Right renal cortex interstitium (tissue), 3 donors: ENCODE data around the gene DPP4. TPM values are rescaled to one million over a fixed set of nuclear protein-coding genes. Genes with fewer than 3 reads are reported as not detected.

Experiments used
- DNase-seq, 3 donors: peaks; one replicate each; pipeline ENCODE4 v3.0.0-alpha.2; 2013; ENCODE audit warnings: low read depth in 3 of 3, low spot score in 2 of 3
- polyA plus RNA-seq, 3 donors: library from polyadenylated mRNA; unstranded; fragments of 120-200 nt; gene quantifications; one replicate each; pipeline ENCODE4 v1.2.1, GENCODE V29; 2013; ENCODE audit not compliant: insufficient read length in 3 of 3

Gene DPP4
- polyA plus RNA-seq: 100 to 1,000 TPM; 139 to 156 (median 151) TPM

DNA sequence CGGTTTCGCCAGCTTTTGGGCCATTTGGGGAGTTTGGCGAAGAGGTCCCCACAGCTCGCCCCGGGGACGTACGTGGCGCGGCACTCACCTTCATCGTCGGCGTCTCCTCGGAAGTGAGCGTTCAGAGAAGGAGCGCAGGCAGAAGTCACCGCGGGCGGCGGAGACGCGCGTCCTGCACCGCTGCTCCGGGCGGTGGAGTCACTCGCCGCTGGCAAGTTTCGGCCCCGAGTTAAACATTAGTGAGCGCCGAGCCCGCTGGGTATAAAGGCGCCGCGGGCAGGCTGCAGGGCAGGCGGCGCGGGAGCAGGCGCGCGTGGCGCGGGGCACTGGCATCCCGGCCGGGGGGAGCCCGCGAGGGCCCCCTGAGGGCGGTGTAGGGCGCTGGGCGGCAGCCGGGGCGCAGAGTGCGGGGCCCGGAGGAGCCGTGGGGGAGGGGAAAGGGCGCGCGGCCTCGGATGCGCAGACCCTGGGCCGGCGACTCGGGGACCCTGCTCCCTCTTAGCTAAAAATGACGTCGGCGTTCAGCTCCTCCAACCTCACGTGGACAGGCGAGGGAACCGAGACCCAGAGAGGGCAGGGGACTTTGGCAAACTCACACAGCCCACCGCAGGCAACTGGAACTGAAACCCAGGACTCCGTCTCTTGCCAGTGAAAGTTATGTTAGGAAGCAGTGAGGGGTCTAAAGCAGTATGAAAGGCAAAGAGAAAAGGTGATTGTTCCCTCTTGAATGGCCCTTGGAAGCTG lies at the start of gene DPP4:
DPP4 (minus strand) TSS at position 328 of the 744 bp plus-strand sequence; CDS start at position 94, 234 bp downstream.
- no peak for DNase-seq

DNA sequence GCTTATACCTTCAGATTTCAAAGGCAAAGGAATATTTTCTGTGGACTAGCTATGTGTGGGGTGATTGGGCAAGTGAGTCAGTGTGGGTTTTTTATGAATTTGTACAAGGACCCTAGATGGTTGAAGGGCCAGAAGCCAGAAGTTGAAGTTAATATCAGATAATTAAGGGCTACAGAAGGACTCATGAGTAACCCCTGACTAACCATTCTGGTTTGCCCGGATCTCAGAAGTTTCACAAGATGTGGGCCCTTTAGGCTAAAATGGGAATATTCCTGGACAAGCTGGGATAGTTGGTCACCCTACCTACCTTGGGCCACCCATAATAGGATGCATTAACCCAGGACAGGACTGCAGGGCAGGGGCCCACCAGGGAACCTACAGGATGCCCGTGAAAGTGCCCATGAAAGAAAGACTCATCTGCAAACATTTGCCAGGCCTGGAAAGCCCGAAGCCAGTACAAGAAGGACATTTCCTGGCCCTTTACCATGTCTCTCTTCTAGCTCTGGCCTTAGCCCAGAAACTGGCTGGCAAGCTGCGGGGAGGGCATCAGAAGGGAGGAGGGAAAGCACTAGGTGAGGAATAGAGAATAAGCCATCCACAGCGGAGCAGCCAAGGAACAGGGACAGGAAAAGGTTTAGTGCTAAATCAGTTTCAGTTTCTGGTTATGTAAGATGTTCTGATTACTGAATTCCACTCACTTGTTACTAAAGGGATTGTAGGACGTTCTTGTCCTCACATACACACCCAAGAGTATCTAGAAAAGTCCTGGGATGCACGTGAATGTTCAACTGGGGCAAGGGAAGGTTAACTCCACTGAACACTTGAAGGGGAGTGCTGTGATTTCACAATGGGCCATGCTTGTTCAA lies 44.4 kb upstream of the DPP4 start:
- no peak for DNase-seq

DNA sequence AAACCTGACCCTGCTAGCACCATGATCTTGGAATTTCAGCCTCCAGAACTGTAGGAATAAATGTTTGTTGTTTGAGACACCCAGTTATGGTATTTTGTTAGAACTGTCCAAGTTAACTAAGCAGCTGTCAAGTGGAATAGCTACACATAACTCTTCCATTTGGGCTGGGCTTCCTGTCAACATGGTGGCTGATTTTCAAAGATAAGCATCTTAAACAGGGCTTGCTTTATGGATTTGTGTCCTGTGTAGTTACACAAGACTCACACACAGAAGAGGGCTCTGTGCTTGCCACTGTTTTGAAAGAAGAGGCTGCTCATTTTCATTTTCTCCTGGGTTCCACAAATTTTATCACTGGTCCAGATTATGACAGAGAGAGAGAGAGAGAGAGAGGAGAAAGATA lies 42.3 kb upstream of the DPP4 start:
- DNase-seq: no peak

DNA sequence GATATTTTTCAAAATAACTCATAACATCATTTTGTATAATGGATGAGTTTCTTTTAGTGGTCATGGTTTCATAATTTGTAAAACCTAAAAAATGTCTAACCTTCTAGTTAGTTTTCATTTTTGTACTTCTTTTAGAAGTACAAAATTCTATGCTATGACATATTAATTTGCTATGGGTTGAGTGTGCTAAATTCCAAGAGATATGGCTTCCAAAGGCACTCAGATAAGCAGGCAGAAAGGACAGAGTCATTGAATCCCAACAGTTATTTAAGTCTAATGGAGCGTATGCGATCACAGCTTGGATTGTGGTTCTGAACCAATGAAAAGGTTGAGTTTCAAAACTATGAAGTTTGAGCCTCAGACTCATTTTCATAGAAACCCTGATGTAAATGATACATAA lies 41.1 kb upstream of the DPP4 start:
- DNase-seq: no peak

DNA sequence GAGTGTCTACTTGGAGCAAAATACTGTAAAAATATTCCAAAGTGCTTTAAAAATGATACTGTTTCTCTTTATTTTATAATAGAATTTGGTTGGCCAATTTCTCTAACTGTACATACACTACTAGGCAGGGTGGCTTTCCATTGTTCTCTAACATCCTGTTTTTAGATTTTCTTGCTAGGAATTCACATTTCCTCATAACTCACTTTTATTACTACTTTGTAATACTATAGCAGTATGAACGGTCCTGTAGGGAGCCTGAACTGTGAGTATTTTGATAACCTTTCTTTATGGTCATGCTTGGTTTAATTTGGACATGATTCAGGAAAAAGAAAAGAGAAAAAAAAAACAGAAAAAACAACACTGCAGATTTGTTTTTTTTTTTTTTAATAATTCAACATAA lies 40.3 kb upstream of the DPP4 start:
- DNase-seq: no peak

DNA sequence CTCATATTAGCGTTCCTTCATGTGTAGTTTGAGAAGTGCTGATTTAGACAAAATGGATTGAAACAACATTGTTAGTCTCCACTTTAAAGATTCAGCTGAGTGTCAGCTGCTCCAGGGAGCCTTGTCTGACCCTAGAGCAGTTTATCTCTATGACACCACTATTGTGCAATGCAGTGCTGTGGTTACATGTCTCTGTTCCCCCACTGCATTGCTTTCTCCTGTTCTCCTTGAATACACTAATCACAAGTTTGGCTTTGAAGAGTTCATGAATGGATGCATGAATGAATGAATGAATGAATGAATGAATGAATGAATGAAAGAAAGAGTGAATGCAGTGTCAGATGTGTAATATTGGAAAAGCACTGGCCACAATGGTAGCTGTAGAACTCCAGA lies 39.8 kb upstream of the DPP4 start:
- DNase-seq: no peak

DNA sequence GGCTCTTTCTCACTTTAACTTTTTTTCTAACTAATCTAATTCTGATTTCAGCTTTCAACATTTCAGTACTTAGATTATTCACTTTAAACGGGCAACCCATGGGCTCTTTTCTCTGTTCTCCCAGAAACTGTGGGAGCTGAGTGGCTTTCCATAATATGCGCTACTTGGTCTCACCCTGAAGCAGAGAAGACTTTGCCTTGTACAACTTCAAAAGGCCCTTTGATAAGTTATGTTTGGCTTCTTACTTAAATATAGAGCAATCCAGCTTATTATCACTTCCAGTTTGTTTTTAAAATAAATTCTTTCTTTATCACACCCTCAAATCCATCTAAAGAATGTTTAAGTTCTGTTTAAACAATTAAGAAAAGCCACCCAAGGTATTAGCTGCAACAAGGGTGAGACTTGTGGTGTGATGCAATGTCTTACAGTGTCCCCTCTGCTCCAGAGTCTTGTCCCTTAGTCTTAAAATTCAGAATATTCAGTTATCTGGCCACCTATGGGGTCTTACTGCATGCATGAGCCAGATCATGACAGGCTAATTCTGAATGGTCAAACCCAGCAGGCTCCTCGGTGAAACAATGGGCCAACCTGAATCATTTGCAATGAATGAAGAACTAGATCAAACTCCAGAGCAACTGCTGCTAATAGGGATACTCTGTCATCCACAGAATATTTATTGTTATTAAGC lies 39.2 kb upstream of the DPP4 start:
- DNase-seq: no peak

DNA sequence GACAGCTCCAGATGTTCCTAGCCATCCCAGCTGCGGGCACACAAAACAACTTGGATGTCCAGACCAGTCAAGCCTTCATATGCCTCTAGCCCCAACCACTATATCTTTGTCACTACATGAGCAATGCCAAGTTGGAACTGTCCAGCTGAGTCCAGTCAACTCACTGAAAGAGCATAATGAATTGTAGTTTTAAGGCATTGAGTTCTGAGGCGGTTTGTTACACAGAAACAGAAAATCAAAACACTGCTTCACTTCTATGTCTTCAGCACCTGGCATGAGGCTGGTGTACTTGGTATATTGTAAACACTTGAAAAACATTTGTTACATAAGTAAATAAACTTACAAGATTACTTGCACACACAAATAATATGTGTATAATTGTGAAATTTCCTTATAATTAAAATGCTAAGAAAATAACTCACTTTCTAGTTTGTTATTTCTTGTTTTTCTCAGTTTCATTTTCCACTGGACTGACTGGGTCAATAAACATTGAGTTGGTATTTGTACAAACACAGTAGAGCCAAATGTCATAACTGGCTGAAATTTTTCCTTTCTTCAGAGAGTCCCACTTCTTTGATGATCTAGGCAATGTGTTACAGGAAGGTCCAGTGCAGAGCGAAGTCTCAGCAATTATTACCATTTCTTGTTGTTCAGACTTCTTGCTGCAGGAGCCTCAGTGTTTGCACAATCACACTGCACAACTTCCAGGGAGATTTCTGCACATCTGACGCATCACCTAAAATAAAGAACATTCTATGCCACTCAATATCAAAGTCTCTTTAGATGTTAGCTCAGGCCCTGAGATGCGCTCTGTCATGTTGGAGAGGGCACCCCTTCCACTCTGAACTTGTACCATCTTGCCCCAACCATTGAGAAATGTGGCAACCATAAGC lies 38.2 kb upstream of the DPP4 start:
- no peak for DNase-seq

DNA sequence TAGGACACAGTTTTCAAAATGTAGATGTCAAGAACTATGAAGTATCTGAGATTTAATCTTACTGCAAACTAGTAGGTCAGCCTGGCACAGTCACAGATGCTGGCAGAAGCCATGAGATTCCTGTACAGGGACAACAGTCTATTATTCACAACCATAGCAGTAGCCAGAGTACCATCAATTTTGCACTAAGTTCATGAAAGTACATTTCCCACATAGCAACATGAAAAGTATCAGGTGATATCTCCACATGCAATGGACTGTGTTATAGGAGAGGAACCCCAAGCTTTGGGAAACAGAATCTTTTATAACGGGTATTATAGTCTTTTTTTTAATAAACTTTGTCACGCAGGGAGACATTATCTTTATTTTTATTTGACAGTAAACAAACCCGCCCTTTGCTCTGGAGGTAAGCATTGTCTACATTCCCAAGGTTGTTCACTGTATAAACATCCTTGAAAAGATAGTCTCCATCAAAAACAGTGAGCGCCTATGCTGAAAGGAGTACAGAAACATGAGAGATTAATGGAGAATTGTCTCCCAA lies 33.4 kb upstream of the DPP4 start:
- DNase-seq: no peak

DNA sequence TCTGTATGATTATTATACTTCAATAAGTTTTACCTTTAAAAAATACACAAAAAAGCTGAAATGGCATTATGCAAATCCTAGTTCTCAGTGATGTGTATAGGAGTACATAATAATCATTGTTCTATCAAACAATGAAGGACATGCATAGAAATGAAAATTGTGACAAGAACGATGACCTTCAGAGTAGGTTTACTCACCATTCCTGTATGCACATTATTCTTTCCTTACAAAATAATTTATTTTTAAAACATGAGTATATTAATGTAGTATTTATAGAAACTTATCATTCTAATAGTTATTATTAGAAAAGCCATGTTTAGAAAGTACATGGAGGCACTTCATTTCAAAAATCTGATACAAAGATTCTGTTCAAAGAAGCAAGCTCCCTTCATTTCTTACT lies 32.7 kb upstream of the DPP4 start:
- no peak for DNase-seq

DNA sequence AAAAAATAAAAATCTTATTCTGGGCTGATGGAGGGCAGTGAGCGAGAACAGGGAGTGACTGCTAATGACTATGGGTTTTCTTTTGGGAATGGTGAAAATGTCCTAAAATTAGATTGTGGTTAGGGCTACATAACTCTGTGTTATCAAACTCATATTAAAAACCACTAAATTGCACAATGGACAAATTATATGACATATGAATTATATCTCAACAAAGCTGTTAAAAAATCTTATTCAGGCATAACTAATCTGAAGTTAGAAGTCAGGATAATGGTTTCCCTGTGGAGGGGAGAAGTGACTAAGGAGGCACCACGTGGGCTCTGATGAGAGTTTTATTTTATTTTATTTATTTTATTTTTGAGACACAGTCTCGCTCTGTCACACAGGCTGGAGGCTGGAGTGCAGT lies 32.1 kb upstream of the DPP4 start:
- no peak for DNase-seq

DNA sequence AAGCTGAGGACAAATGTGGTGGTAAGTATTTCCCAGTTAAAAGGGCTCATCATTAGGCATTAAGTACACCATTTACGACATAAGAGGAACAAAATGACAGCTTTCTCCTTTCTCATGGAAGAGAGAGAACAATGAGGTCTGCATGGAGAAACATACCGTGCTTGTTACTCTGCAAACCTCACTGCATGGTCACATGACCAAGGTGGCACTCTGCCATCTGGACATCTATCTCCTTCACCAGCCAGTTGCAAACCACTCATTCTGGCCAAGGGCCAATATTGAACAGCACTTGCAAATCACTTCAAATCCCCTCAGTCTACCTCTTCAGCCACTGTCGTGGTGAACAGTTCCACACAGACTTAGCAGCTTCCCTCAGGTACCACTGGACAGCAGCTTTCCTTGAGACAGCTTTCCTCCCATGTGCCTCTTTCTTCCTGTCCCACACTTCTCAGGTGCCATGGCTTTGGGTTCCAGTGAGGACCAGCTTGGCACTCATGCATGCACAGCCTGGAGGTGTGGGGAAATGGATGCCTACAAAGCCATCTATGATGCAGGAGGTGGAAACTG lies 29.5 kb upstream of the DPP4 start:
- no peak for DNase-seq

DNA sequence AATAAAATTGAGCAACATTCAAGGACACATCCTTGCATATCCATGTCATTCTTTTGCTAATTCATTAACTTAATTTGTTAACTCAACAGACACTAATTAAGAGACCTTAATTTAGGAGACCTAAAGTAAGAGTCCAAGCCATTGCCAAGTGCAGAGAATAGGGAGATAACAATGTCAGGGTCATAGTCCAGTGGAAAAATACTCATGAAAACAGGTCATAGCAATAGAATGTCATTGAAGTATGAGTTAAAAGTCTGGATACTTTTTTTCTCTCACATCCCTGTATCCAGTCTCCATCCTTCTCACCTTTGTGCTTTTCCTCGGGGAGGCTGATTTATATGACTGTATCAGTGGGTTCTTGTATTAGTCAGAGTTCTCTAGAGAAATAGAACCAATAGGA lies 26.6 kb upstream of the DPP4 start:
- DNase-seq: no peak

DNA sequence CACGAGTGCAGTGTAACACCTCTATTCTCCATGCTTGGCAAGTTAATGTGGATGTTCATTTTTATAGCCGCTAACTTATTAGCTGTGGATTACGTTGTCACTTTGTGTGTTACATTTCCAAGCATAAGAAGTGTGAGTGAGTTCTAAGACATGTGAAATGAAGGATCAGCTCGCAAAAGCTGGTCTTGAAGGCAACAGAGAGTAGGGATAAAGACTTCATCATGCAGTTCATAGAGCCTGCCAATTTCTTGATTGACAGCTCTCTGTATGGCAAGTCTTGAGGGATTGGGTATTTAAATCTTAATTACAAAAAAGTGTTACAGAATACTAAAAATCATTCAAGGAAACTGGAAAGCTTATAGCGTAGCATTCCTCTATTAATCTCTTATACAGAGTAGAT lies 25.8 kb upstream of the DPP4 start:
- DNase-seq: no peak

DNA sequence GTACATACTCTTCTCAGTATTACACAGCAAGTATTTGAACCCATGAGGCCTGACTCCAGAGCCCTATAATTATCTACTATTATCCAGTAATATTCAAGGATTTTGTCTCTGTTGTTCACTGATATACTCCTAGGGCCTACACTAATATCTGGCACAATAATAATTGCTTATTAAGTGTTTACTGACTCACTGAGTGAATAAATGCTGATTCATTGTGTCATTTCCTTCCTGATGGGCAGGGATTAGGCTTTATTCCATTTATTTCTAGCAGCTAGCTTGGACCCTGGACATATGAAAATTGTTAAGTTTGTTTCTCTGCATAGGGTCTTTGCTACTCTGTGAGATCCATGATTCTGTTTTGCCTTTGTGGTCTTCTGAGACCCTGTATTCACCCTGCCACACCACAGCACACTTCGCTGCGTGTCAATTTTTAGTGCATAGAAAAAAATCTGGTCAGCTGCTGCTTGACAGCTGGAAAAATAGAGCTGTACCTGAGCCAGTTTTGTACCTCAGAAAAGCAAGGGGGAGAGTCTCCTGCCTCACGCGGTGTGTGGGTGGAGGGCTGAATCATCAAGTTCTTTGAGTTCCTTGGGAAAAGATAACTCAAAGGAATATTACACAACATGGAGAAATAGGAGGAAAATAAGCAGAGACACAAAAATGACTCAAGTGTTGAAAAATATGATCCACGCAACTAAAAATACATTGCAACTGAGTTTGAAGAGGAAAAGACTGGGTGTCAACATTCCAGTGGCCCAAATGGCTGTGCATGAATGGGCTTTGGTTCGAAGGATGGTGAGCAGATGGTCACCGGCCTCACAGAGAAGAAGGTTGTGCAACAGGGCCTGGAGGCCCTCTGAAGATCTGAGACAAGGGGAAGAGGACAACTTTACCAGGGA lies 18.9 kb upstream of the DPP4 start:
- no peak for DNase-seq

DNA sequence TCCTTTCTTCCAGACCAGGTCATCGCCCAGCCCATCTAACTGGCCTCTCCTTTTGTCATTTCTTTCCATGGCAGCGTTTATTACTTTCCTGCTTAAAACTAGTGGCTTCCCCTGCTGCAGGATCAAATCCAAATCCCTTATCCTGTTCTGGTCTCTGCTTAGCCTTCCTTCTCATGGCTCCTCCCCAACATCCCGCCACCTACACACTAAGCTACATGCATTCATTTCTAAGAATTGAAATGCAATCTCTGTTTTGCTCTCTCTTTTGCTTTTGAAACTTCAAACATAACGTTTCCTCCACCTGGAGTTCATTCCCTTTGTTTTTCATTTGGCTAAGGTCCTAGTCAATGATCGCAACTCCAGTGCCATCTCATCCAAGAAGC lies 18.0 kb upstream of the DPP4 start:
- DNase-seq: no peak

DNA sequence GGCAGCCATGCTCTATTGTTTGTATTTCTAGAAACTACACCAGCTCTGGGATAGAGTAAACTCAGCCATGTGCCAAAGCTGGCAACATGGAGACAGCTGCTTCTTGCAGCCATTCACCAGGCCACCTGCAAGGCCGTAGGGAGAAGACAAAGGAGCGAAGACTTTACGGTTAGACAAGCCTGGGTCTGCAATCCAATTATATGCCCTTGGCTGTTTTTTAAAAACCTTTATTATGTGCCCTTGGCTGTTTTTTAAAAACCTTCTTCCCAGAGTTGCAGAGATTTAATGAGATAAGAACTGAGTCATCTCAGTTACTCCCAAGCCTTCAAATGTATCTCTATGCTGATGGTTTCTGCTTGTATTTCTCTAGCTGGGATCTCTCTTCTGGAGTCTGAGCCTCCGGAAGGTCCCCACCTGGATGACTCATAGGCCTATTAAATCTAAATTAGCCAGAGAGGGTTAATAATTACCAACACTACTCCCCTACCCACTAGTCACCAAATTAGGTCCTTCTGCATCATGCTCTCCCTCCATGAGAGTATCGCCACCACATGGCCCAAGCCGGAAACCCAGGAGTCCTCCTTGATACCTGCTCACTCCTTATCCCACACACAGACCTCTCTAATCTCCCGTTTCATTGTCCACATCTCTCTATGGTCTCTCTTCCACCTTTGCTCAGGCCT lies 17.5 kb upstream of the DPP4 start:
- DNase-seq: no peak

DNA sequence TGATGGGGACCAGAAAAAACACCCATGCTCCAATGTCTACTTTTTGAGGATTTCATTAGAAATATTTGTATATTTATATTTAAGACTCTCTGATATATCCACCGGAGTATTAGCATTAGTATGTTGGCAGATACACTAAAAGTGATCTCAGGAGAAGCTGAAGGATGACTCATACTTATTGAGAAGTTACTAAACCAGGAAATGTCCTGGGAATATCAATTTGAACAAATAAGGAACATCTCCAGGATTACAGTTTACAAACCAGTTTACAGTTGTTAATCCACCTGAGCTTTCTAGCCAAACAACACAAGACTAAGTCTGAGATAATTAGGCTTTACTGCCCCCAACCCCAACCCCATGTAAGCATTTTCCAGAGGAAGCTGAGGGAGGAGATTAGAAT lies 16.1 kb upstream of the DPP4 start:
- no peak for DNase-seq
